ENCODE results near the gene SLC16A14.
A peak's percentile ranks its signal among the peaks of the same experiment; 100 is the strongest.

Gene SLC16A14

GRCh38 chr2:230012267-230012884, 56.3 kb downstream of the SLC16A14 start:
- DNase-seq (ENCODE audit: low read depth) = no peak
- no peak overlapping the region for H3K4me3 ChIP-seq (ENCODE audit: control insufficient read depth, low read depth, low read length)
- no peak for TF ChIP-seq CTCF (conservative IDR thresholded peaks at IDR 0.05; ENCODE audit: control insufficient read depth, insufficient read depth, low read depth, low read length)

GRCh38 chr2:230011617-230012016, 57.1 kb downstream of the SLC16A14 start:
- H3K4me3 ChIP-seq (ENCODE audit: control insufficient read depth, low read depth, low read length) = no peak overlapping the region
- no peak for TF ChIP-seq CTCF (conservative IDR thresholded peaks at IDR 0.05; ENCODE audit: control insufficient read depth, insufficient read depth, low read depth, low read length)
- peak; percentile 19 for DNase-seq (ENCODE audit: low read depth)

- no peak overlapping the region for H3K4me3 ChIP-seq (ENCODE audit: control insufficient read depth, low read depth, low read length)
- DNase-seq (ENCODE audit: low read depth) = no peak
- TF ChIP-seq CTCF (conservative IDR thresholded peaks at IDR 0.05; ENCODE audit: control insufficient read depth, insufficient read depth, low read depth, low read length) = no peak
These were observed 58.2 kb downstream of the SLC16A14 start for GRCh38 chr2:230010501-230010900.

- no peak for DNase-seq (ENCODE audit: low read depth)
- TF ChIP-seq CTCF (conservative IDR thresholded peaks at IDR 0.05; ENCODE audit: control insufficient read depth, insufficient read depth, low read depth, low read length) = no peak
- H3K4me3 ChIP-seq (ENCODE audit: control insufficient read depth, low read depth, low read length) = no peak overlapping the region
These were observed 60.0 kb downstream of the SLC16A14 start for GRCh38 chr2:230008708-230009066.

- H3K4me3 ChIP-seq (ENCODE audit: control insufficient read depth, low read depth, low read length) = no peak overlapping the region
- TF ChIP-seq CTCF (conservative IDR thresholded peaks at IDR 0.05; ENCODE audit: control insufficient read depth, insufficient read depth, low read depth, low read length) = peak; percentile 79
- DNase-seq (ENCODE audit: low read depth) = peak; percentile 76
These were observed 60.6 kb downstream of the SLC16A14 start for GRCh38 chr2:230007931-230008707.

GRCh38 chr2:230000118-230000841, 68.4 kb downstream of the SLC16A14 start:
- TF ChIP-seq CTCF (conservative IDR thresholded peaks at IDR 0.05; ENCODE audit: control insufficient read depth, insufficient read depth, low read depth, low read length) = no peak
- no peak overlapping the region for H3K4me3 ChIP-seq (ENCODE audit: control insufficient read depth, low read depth, low read length)
- no peak for DNase-seq (ENCODE audit: low read depth)

All from fibroblast of mammary gland (primary cell).